ENCODE measurements around the gene SGSM1. TPM values are rescaled to one million over a fixed set of nuclear protein-coding genes. Genes with fewer than 3 reads are reported as not detected.

Gene SGSM1
- total RNA-seq, 1 donor from 2014 or later, result 0.75 TPM

DNA sequence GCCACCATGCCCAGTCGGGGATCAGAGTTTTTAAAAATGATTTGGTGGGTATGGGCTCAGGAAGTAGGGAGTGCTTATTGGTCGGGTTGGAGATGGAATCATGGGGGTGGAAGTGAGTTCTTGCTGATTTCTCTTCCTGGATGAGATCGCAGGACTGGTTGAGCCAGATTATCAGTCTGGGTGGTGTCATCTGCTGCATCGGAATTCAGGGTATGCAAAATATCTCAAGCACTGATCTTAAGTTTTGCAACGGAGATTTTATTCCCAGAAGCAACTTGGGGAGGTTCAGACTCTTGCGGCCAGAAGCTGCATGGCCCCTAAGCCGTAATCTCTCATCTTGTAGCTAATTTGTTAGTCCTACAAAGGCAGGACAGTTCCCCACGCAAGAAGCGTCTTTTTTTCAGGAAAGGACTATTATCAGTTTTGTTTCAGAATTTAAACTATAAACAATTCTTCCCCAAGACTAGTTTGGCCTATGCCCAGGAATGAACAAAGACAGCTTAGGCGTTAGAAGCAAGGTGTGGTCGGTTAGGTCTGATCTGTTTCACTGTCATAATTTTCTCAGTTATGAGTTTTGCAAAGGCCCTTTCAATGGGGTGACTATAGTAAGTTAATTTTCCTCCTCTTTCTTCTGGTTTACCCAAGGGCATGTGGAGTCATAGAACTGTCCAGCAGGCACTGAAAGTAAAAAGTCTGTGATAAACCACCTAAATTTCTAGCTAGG, 30.1 kb upstream of the SGSM1 start:
- Mint-ChIP-seq H3K4me1 (no peaks in the 10 kb centered on the region), H3K4me3 (no peak overlapping the region), H3K27ac (ENCODE audit: unreplicated experiment) (no peak overlapping the region), H3K36me3 (ENCODE audit: low read depth) (no peaks in the 10 kb centered on the region), H3K9me3 (no peaks in the 10 kb centered on the region), H3K27me3 (ENCODE audit: low read depth) (peaks cover 2% of the 10 kb centered on the region)
- TF ChIP-seq, protein P1, sequence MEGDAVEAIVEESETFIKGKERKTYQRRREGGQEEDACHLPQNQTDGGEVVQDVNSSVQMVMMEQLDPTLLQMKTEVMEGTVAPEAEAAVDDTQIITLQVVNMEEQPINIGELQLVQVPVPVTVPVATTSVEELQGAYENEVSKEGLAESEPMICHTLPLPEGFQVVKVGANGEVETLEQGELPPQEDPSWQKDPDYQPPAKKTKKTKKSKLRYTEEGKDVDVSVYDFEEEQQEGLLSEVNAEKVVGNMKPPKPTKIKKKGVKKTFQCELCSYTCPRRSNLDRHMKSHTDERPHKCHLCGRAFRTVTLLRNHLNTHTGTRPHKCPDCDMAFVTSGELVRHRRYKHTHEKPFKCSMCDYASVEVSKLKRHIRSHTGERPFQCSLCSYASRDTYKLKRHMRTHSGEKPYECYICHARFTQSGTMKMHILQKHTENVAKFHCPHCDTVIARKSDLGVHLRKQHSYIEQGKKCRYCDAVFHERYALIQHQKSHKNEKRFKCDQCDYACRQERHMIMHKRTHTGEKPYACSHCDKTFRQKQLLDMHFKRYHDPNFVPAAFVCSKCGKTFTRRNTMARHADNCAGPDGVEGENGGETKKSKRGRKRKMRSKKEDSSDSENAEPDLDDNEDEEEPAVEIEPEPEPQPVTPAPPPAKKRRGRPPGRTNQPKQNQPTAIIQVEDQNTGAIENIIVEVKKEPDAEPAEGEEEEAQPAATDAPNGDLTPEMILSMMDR (conservative IDR thresholded peaks at IDR 0.05), result no peak
- DNase-seq (ENCODE audit: low read depth, low spot score), result no peak

DNA sequence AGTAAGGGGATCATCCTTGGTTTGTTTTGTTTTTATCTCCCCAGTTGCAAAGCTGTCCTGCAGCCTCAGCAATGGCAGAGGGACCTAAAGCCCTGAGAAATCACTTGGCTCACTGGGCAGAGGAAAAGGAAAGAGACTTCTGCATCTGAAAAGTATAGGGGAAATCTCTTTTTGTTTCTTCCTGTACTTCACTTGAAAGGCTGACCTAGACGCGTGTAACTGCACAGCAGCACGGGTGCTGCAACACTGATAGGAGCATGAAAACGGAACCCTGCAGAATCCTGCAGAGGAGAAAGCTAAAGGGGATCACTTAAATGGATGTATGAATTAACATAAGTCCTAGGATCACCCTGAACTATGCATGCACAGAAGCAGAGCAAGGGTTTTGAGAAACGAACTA, 29.5 kb upstream of the SGSM1 start:
- Mint-ChIP-seq H3K36me3 (ENCODE audit: low read depth) (no peaks in the 10 kb centered on the region), H3K4me1 (no peaks in the 10 kb centered on the region), H3K27ac (ENCODE audit: unreplicated experiment) (no peak overlapping the region), H3K27me3 (ENCODE audit: low read depth) (peaks cover 2% of the 10 kb centered on the region), H3K4me3 (no peak overlapping the region), H3K9me3 (no peaks in the 10 kb centered on the region)
- DNase-seq (ENCODE audit: low read depth, low spot score), result no peak
- TF ChIP-seq, protein P1 (conservative IDR thresholded peaks at IDR 0.05), result no peak

DNA sequence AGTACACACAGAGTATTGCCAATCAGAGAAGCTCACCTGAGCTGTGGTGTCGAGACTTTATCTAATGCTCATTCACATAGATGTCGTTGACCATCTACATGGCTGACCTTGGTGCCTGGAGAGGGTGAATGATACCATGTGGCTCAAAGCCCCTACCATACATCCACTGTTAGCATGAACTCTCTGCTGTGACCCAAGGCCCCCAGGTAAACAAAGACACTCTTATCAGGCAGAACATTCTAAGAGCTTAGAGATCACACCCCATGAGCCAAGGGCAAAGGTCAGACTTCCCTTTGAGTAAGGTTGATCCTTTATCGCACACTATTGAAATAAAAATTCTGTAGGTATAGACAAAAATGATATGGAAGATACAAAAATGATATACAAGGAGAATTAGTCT, 16.5 kb upstream of the SGSM1 start:
- no peak for DNase-seq (ENCODE audit: low read depth, low spot score)
- no peak overlapping the region for H3K27ac Mint-ChIP-seq (ENCODE audit: unreplicated experiment)
- TF ChIP-seq, protein P1 (conservative IDR thresholded peaks at IDR 0.05), result no peak
- no peaks in the 10 kb centered on the region for H3K36me3 Mint-ChIP-seq (ENCODE audit: low read depth)
- no peaks in the 10 kb centered on the region for H3K9me3 Mint-ChIP-seq
- no peaks in the 10 kb centered on the region for H3K27me3 Mint-ChIP-seq (ENCODE audit: low read depth)
- no peak overlapping the region for H3K4me3 Mint-ChIP-seq
- peaks cover 3% of the 10 kb centered on the region for H3K4me1 Mint-ChIP-seq

DNA sequence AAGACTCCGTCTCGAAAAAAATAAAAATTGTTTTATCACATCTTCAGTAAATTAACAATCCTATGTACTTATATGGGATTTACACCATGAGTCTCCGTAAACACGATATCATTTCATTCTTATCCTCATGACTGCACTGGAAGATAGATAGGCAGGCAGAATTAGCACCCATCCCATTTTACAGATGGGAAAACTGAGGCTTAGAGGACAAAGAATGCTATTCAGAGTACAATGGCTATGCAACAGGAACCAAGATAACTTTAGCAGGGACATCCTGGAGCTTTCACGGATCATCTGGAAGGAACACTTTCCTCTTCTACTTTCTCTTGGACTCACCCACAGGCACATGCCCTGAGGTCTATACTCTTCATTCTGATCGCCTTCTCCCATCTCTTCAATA, 14.6 kb upstream of the SGSM1 start:
- Mint-ChIP-seq H3K9me3 (no peaks in the 10 kb centered on the region), H3K4me3 (no peak overlapping the region), H3K4me1 (peaks cover 3% of the 10 kb centered on the region), H3K27me3 (ENCODE audit: low read depth) (no peaks in the 10 kb centered on the region), H3K27ac (ENCODE audit: unreplicated experiment) (no peak overlapping the region), H3K36me3 (ENCODE audit: low read depth) (no peaks in the 10 kb centered on the region)
- TF ChIP-seq, protein P1 (conservative IDR thresholded peaks at IDR 0.05), result no peak
- DNase-seq (ENCODE audit: low read depth, low spot score), result no peak

DNA sequence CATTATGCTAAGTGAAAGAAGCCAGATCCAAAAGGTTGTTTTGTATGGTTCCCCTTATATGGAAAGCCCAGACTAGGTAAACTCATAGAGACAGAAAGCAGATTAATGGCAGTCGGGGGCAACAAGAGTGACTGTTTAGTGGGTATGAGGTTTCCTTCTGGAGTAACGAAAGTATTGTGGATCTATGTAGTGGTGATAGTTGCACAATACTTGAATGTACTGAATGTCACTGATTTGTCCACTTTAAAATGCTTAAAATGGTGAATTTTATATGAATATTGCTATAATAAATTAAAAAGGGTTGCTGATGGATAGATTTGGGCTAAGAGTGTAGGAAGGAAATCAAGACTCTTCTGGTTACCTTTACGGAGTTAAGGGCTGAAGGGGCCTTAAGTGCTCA, 10.0 kb upstream of the SGSM1 start:
- Mint-ChIP-seq H3K27me3 (ENCODE audit: low read depth) (peaks cover 2% of the 10 kb centered on the region), H3K27ac (ENCODE audit: unreplicated experiment) (no peak overlapping the region), H3K36me3 (ENCODE audit: low read depth) (no peaks in the 10 kb centered on the region), H3K9me3 (no peaks in the 10 kb centered on the region), H3K4me1 (peaks cover 3% of the 10 kb centered on the region), H3K4me3 (no peak overlapping the region)
- TF ChIP-seq, protein P1 (conservative IDR thresholded peaks at IDR 0.05), result no peak
- DNase-seq (ENCODE audit: low read depth, low spot score), result no peak
